WERI-Rb-1 (cell line): ENCODE measurements around the gene TAF3.

Experiments
- DNase-seq: peaks from one replicate; pipeline ENCODE4 v3.0.0-alpha.2; 2020
- H3K27ac ChIP-seq: fragments of 250-450 bp; sonication (Bioruptor Pico); 2 replicates; pipeline ENCODE4 v1.5.1; 2020; ENCODE audit warnings: mild to moderate bottlenecking, moderate library complexity
- H3K27me3 ChIP-seq: fragments of 250-450 bp; sonication (Bioruptor Pico); 2 replicates; pipeline ENCODE4 v1.5.1; 2021; ENCODE audit warnings: mild to moderate bottlenecking, low read depth, moderate library complexity; ENCODE audit not compliant: insufficient read depth, severe bottlenecking
- H3K36me3 ChIP-seq: fragments of 250-450 bp; sonication (Bioruptor Pico); 2 replicates; pipeline ENCODE4 v1.5.1; 2020; ENCODE audit warnings: mild to moderate bottlenecking, moderate library complexity
- H3K4me3 ChIP-seq: 2 replicates; pipeline ENCODE4 v1.5.1; 2011; ENCODE audit warnings: low read depth, mild to moderate bottlenecking, control low read depth, low read length
- H3K9me3 ChIP-seq: fragments of 250-450 bp; sonication (Bioruptor Pico); 2 replicates; pipeline ENCODE4 v1.5.1; 2021; ENCODE audit warnings: mild to moderate bottlenecking, moderate library complexity; ENCODE audit not compliant: severe bottlenecking
- TF ChIP-seq, protein P1 (sequence below): IDR thresholded peaks from 2 replicates; pipeline ENCODE4 v1.5.1; 2011; ENCODE audit warnings: low read depth, mild to moderate bottlenecking, control low read depth, inconsistent platforms, low read length

The TAF3 gene

DNA sequence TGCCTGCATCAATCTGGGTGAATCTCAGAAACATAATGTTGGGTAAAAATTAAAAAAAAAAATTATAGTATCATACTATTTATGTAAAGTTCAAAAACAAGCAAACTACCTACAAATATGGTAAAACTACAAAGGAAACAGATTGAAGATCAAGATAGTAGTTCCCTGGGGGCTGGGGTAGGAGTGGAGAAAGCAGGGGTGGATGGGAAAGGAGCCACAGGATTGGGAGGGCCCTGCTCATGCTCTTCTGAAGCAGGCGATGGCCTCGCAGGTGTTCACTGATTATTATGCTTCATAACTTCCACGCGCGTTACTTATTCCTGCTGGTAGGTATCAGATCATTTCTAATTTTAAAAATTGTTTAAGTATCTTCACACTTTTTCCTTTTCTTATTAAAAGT is 140.1 kb downstream of the TAF3 start:
- no peak overlapping the region for H3K4me3 ChIP-seq
- H3K9me3 ChIP-seq, result no peaks in the 10 kb centered on the region
- H3K27ac ChIP-seq, result no peak overlapping the region
- no peaks in the 10 kb centered on the region for H3K27me3 ChIP-seq
- no peak for DNase-seq
- no peaks in the 10 kb centered on the region for H3K36me3 ChIP-seq
- TF ChIP-seq, protein P1, sequence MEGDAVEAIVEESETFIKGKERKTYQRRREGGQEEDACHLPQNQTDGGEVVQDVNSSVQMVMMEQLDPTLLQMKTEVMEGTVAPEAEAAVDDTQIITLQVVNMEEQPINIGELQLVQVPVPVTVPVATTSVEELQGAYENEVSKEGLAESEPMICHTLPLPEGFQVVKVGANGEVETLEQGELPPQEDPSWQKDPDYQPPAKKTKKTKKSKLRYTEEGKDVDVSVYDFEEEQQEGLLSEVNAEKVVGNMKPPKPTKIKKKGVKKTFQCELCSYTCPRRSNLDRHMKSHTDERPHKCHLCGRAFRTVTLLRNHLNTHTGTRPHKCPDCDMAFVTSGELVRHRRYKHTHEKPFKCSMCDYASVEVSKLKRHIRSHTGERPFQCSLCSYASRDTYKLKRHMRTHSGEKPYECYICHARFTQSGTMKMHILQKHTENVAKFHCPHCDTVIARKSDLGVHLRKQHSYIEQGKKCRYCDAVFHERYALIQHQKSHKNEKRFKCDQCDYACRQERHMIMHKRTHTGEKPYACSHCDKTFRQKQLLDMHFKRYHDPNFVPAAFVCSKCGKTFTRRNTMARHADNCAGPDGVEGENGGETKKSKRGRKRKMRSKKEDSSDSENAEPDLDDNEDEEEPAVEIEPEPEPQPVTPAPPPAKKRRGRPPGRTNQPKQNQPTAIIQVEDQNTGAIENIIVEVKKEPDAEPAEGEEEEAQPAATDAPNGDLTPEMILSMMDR, result no peak

DNA sequence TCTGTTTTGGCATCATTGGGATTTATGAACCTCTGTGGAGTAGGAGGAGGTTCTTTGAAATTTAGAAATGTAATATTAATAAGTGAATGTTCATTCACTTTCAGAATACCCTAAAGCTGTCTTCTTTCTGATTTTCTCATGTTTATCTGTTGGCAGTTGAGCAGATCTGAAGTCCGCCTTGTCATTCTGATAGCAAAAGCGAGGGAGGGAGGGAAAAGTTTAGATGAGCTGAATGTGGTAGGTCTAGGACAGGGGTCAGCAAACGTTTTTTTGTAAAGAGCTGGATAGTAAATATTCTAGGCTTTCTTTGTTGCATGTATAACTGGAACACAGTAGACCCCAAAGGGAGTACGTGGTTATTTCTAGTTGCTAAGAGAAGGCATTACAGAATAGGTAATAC is 141.8 kb downstream of the TAF3 start:
- no peak overlapping the region for H3K4me3 ChIP-seq
- no peaks in the 10 kb centered on the region for H3K36me3 ChIP-seq
- H3K9me3 ChIP-seq, result no peaks in the 10 kb centered on the region
- TF ChIP-seq, protein P1, result no peak
- H3K27ac ChIP-seq, result no peak overlapping the region
- no peaks in the 10 kb centered on the region for H3K27me3 ChIP-seq
- DNase-seq, result no peak

DNA sequence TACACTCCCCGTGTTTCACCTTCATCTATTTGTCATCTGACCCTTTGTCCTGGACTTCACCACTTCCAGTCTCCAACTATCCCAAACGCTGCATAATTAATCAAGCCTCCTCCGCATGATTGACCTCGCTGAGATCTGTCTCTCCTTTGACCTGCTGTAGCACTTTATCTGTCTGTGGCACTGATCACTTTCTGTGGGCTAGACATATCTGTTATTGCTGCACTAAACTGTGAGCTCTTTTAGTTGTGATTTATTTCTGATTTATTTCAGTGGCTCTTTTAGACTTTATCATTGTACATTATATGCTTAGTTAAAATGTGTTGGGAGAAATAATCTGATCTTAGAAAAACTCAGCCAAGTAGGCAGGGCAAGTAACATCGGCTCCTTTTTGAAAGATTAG is 144.3 kb downstream of the TAF3 start:
- Histone ChIP-seq H3K27ac (no peak overlapping the region), H3K9me3 (no peaks in the 10 kb centered on the region), H3K36me3 (no peaks in the 10 kb centered on the region), H3K27me3 (no peaks in the 10 kb centered on the region), H3K4me3 (no peak overlapping the region)
- TF ChIP-seq, protein P1, result no peak
- DNase-seq, result no peak

DNA sequence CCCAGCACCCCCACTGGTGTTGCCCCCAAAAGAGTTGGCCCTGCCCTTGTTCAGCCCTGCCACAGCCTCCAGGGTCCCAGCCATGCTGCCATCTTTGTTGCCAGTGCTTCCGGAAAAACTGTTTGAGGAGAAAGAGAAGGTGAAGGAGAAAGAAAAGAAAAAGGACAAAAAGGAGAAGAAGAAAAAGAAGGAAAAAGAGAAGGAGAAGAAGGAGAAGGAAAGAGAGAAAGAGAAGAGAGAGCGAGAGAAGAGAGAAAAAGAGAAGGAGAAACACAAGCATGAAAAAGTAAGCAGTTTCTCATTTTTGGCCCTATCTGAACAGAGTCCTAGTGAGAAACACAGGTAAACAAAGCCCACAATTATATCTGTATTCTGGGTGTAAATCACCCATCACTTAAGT is 147.2 kb downstream of the TAF3 start:
- Histone ChIP-seq H3K9me3 (no peaks in the 10 kb centered on the region), H3K36me3 (no peaks in the 10 kb centered on the region), H3K4me3 (no peak overlapping the region), H3K27ac (no peak overlapping the region), H3K27me3 (no peaks in the 10 kb centered on the region)
- DNase-seq, result no peak
- TF ChIP-seq, protein P1, result no peak

DNA sequence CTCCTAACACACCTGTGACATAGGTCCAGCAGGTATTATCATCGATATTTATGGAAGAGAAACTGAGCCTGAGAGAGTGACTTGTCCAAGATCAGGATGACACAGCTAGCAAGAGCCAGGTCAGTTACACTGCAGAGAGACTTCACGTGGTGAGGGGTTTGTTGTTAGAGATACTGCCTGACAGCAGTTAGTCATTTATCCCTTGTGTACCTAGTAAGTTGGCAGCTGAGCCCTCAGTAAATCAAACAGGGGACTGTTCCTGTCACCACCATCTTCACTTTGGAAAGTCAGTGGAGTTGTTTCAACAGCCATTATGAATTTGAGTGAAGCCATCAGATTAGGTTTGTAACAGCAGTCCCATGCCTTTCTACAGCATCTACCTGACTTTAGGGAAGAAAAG is 148.7 kb downstream of the TAF3 start:
- H3K4me3 ChIP-seq, result no peak overlapping the region
- H3K9me3 ChIP-seq, result no peaks in the 10 kb centered on the region
- DNase-seq, result no peak
- no peaks in the 10 kb centered on the region for H3K27me3 ChIP-seq
- H3K36me3 ChIP-seq, result no peaks in the 10 kb centered on the region
- H3K27ac ChIP-seq, result no peak overlapping the region
- TF ChIP-seq, protein P1, result no peak

DNA sequence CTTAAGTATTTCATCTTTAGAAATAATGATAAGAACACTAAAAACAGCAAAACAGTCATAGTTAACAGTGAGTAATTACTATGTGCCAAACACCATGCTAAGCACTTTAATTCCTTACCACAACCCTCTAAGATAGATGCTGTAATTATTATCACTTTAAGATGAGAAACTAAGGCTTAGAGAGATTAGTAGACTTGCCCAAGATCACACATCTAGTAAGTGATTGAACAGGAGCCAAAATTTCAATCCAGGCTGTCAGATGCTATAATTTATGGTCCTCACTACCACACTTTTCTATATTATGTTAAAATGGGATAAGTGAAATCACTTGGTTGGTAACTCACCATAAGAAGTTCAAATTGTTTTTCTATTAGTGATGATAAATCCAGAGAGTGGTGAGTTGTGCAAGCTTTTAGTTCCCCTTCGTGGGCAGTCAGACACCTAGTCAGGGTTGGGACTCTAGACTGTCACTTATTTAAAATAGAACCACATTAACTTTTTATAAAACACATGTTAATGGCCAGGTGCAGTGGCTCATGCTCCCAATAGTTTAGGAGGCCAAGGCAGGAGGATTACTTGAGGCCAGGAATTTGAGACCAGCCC is 150.3 kb downstream of the TAF3 start:
- Histone ChIP-seq H3K27ac (no peak overlapping the region), H3K36me3 (no peaks in the 10 kb centered on the region), H3K9me3 (no peaks in the 10 kb centered on the region), H3K27me3 (no peaks in the 10 kb centered on the region), H3K4me3 (no peak overlapping the region)
- DNase-seq, result no peak
- TF ChIP-seq, protein P1, result no peak
